Measurements from ENCODE around the gene P4HA2. TPM values are rescaled to one million over a fixed set of nuclear protein-coding genes. Genes with fewer than 3 reads are reported as not detected.
A peak's percentile ranks its signal among the peaks of the same experiment; 100 is the strongest.

P4HA2 gene
- total RNA-seq, 2 experiments from 2014 or later, result 6.1 to 8.9 TPM

DNA sequence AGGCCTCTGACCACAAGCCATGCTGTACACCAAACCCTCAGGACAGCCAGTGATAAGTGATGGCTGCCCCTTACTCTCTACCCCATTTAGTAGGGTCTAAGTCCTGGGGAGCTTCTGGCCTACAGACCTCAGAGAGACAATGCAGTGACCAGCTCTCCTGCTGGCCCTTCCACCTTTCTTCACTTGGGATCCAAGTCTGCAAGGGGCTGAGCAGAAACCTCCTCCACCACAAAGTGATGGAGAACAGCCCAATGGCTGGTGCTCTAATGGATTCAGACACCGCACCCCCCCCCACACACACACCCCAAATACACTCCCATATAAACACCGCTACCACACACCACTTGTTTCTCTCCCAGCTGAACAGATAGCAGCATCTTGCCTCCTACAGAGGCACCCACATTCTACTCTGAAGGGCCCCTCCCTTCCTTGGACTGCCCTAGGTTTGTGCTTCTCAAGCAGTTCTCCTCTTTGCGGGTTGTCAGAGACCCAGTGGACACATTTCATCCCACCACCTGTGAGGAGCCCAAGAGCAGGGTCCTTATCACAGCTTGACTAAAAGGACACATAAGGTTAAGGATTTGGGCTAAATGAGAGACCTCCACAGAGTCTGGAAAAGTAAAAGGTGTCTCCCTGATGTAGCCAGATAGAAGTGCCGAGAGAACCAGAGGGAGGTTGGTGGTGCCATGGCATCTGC, 28.6 kb upstream of the P4HA2 start:
- H3K4me3 Mint-ChIP-seq, result no peak overlapping the region
- peaks cover 6% of the 10 kb centered on the region for H3K27me3 Mint-ChIP-seq
- H3K36me3 Mint-ChIP-seq (ENCODE audit: low read depth), result no peaks in the 10 kb centered on the region
- no peak overlapping the region for H3K27ac Mint-ChIP-seq
- ATAC-seq, result no peak
- CTCF ChIA-PET, result interaction anchor here (0.6 to 7.9 kb wide), 2 partner anchors 18 to 348 kb away, joined by 3 to 48 read pairs; no protein-coding TSS in a partner anchor
- intact Hi-C loops (cut with DNase I, micrococcal nuclease), result no loop called here
- POLR2A ChIA-PET, result no interaction called here
- peaks cover 12% of the 10 kb centered on the region for H3K4me1 Mint-ChIP-seq
- peak; percentile 1 for DNase-seq
- no peaks in the 10 kb centered on the region for H3K9me3 Mint-ChIP-seq (ENCODE audit: low read depth)

DNA sequence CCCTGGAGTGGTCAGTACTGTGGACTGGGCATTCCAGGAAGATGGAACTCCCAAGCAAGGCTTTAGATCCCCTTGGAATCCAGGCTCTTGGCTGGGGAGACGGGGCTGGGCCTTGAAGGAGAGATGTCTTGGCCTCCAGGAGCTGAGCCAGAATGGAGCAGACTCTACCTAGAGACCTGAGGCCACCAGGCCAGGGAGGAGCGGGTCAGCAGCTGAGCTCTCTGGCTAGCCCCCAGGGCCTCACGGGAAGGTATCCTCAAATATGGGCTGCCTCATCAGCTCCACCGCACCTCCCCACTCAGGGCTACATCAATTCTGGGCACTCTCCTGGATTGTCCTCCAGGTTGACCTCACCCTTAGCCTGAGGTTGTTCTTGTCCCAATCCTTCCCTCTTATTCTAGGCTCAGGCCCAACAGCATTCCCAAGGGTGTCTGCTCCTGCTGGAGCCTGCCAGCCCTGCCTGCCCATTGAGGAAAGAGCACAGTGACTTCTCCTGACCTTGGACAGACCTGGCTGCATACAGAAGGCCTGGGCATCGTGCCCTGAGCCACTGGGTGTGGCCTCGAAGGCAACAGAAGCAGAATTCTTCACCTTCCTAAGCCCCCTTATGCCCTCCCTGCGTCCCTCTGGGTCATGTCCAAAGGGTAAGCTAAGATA, 26.8 kb upstream of the P4HA2 start:
- intact Hi-C loops (cut with DNase I, micrococcal nuclease), result no loop called here
- ChIA-PET CTCF (interaction anchor here (7.9 kb wide), 1 partner anchor 16 kb away, joined by 48 read pairs; no protein-coding TSS in a partner anchor), POLR2A (no interaction called here)
- no peak overlapping the region for H3K4me3 Mint-ChIP-seq
- no peaks in the 10 kb centered on the region for H3K9me3 Mint-ChIP-seq (ENCODE audit: low read depth)
- H3K27ac Mint-ChIP-seq, result no peak overlapping the region
- ATAC-seq, result no peak
- peaks cover 6% of the 10 kb centered on the region for H3K27me3 Mint-ChIP-seq
- no peaks in the 10 kb centered on the region for H3K4me1 Mint-ChIP-seq
- peak; percentile 1 for DNase-seq
- H3K36me3 Mint-ChIP-seq (ENCODE audit: low read depth), result no peaks in the 10 kb centered on the region

DNA sequence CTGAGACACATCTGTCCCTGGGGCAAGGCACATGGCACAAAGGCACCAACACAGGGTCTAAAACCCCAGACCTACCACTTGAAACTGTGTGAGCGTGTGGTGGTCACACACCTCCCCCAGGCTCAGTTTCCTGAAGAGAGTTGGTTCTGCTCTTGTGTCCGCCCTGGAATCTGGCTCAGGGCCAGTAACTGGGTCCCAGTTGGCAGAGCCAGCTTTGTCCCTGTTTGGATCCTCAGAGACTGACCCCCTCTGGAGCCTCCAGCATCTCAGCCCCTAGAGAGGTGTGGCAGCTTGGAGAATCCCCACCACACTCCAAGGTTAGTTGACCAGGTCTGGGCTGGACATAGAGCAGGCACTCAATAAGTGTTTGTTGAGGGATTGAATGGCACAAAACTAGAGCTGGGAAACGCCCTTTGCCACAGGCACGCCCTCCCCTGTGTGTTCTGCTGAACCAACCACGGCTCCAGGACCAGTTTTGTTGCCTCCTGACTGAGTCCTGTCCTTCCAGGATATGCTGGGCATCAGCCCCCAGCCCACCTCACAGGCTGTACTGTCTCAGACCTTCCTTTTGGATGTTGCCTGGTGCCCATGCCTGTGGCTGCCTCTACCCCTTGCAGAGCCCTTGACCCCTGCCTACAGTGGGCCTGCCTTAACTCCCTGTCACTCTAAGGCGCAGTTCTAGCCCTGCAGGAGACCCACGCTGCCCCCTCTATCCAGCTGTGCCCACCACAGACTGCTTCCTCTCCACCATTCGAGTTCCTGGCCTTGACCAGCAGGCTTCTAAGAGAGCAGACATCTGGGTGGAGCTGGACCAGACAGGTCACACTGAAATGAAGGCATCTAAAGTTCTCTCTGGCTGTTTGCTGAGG, 26.0 kb upstream of the P4HA2 start:
- CTCF ChIA-PET, result interaction anchor here (0.9 to 7.9 kb wide), 2 partner anchors 10 to 15 kb away, joined by 3 to 48 read pairs; no protein-coding TSS in a partner anchor
- POLR2A ChIA-PET, result interaction anchor here (0.6 kb wide), 1 partner anchor 25 kb away, joined by 3 read pairs; no protein-coding TSS in a partner anchor
- no peak for ATAC-seq
- Mint-ChIP-seq H3K27me3 (peaks cover 6% of the 10 kb centered on the region), H3K4me1 (no peaks in the 10 kb centered on the region), H3K9me3 (ENCODE audit: low read depth) (no peaks in the 10 kb centered on the region), H3K36me3 (ENCODE audit: low read depth) (no peaks in the 10 kb centered on the region), H3K27ac (no peak overlapping the region), H3K4me3 (no peak overlapping the region)
- intact Hi-C loops (cut with DNase I, micrococcal nuclease), result no loop called here
- peak; percentile 3 for DNase-seq

DNA sequence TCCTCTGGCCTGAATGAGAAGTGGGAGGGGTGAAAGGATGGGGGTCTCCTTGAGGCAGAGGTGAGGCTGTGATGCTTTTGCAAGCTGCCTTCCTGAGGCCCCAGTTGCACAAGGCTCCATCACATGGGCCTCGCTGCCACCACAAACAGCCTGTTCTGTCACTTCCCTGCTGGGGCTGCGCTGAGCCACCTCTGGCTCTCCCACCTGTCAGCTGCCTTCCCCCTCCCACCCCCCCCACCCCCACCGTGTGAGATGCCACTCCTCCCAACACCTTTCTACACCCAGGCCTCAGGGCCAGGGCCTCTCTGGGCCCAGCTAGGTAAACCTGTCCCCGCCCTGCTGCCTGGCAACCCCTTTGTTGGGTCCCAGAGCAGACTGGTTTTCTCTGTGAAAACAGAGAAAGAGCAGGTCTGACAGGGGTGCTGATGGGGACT, 25.4 kb upstream of the P4HA2 start:
- intact Hi-C loops (cut with DNase I, micrococcal nuclease), result no loop called here
- H3K4me1 Mint-ChIP-seq, result no peaks in the 10 kb centered on the region
- H3K36me3 Mint-ChIP-seq (ENCODE audit: low read depth), result no peaks in the 10 kb centered on the region
- peaks cover 6% of the 10 kb centered on the region for H3K27me3 Mint-ChIP-seq
- peak; percentile 2 for DNase-seq
- POLR2A ChIA-PET, result no interaction called here
- ATAC-seq, result no peak
- no peak overlapping the region for H3K4me3 Mint-ChIP-seq
- H3K27ac Mint-ChIP-seq, result no peak overlapping the region
- no peaks in the 10 kb centered on the region for H3K9me3 Mint-ChIP-seq (ENCODE audit: low read depth)
- CTCF ChIA-PET, result interaction anchor here (0.9 to 7.9 kb wide), 2 partner anchors 11 to 15 kb away, joined by 3 to 48 read pairs; no protein-coding TSS in a partner anchor

DNA sequence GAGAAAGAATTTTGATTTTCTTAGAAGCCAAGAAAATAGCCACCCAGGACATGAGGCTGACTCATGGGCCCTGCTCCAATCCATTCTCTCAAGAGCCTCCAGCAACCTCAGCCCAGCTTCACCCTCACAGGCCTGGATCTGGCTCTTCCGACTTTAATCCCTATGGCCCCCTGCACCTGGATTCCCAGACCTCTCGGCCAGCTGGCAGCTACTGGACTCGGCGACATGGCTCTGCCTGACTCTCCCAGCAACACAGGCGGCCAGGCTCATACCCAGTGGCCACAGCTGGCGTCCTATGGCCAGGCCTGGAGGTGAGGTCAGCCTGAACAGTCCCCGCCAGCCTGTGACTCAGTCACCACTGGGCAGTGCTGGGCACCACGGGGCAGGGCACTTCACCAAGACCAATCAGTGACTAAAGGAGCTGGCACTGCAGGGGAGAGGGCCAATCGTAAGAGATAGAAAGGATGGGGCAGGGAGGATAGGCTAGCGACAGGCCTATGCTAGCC, 23.6 kb upstream of the P4HA2 start:
- Mint-ChIP-seq H3K4me3 (no peak overlapping the region), H3K4me1 (no peaks in the 10 kb centered on the region), H3K27me3 (peaks cover 2% of the 10 kb centered on the region), H3K36me3 (ENCODE audit: low read depth) (no peaks in the 10 kb centered on the region), H3K27ac (no peak overlapping the region), H3K9me3 (ENCODE audit: low read depth) (peaks cover 4% of the 10 kb centered on the region)
- ATAC-seq, result no peak
- DNase-seq, result peak; percentile 1
- CTCF ChIA-PET, result interaction anchor here (0.7 to 7.9 kb wide), 4 partner anchors 13 to 61 kb away, joined by 3 to 48 read pairs (median 3); no protein-coding TSS in a partner anchor
- intact Hi-C loops (cut with DNase I, micrococcal nuclease), result no loop called here
- POLR2A ChIA-PET, result no interaction called here

DNA sequence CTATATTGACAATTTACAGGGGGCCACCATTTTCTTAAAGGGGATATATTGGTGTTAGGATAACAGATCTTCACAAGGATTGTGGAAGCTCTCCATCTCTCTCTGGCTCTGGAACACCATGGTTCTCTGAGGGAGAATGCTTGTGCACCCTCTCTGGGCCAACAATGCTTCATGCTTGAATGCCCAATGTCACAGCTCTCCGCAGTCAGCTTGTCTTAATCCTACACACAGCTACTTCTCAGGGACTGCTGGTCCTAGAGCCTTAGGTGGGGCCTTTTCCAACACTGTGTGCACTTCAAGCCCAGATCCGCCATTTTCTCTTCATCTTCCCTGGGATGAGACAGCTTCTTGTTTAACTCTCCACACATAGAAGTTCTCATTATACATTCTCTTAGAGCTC, 22.9 kb upstream of the P4HA2 start:
- CTCF ChIA-PET, result interaction anchor here (0.8 to 7.9 kb wide), 4 partner anchors 12 to 60 kb away, joined by 3 to 48 read pairs (median 3); no protein-coding TSS in a partner anchor
- peaks cover 8% of the 10 kb centered on the region for H3K9me3 Mint-ChIP-seq (ENCODE audit: low read depth)

DNA sequence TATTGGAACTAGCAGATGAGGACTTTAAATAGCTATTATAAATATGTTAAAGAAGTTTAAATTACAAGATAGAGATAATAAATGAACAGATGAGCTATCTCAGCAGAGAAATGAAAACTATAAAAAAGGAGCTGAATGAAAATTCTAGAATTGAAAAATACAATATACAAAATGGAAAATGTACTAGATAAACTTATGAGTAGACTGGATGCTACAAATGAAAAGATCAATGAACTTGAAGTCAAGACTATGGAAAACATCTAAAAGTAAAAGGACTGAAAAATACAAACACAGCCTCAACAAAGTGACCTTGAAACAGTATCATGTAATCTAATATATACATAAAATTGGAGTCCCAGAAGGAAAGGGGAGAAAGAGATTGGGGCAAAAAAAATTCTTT, 19.2 kb upstream of the P4HA2 start:
- ATAC-seq (no peak), DNase-seq (no peak)
- Mint-ChIP-seq H3K27me3 (peaks cover 16% of the 10 kb centered on the region), H3K4me1 (no peaks in the 10 kb centered on the region), H3K36me3 (ENCODE audit: low read depth) (peaks cover 5% of the 10 kb centered on the region), H3K4me3 (no peak overlapping the region), H3K9me3 (ENCODE audit: low read depth) (peaks cover 22% of the 10 kb centered on the region), H3K27ac (no peak overlapping the region)
- ChIA-PET CTCF (interaction anchor here (0.9 to 1.2 kb wide), 2 partner anchors 9 to 26 kb away, joined by 3 to 6 read pairs; no protein-coding TSS in a partner anchor), POLR2A (no interaction called here)
- intact Hi-C loops (cut with DNase I, micrococcal nuclease), result no loop called here

More for the DNA sequence above, 22.9 kb upstream of the P4HA2 start:
- Mint-ChIP-seq H3K27ac (no peak overlapping the region), H3K4me1 (no peaks in the 10 kb centered on the region), H3K4me3 (no peak overlapping the region), H3K36me3 (ENCODE audit: low read depth) (no peaks in the 10 kb centered on the region), H3K27me3 (peaks cover 3% of the 10 kb centered on the region)
- POLR2A ChIA-PET, result interaction anchor here (1.1 kb wide), 1 partner anchor 10 kb away, joined by 3 read pairs; no protein-coding TSS in a partner anchor
- intact Hi-C loops (cut with DNase I, micrococcal nuclease), result no loop called here
- DNase-seq, result peak; percentile 1
- no peak for ATAC-seq

DNA sequence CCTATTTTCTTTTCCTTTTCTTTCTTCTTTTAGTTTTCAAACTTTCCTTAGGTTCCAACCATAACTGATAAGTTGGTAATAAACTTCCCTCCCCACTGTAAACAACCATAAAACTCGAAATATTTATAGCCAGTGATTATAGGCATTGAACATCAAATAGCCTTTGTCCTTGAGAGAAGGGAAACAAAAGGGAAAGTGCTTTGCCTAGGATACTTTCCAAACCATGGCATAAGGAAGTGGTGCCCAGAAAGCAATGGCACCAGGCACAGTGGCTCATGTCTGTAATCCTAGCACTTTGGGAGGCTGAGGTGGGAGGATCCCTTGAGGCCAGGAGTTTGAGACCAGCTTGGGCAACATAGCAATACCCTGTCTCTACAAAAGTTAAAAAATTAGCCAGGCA, 17.9 kb upstream of the P4HA2 start:
- peaks cover 24% of the 10 kb centered on the region for H3K9me3 Mint-ChIP-seq (ENCODE audit: low read depth)
- no peak overlapping the region for H3K27ac Mint-ChIP-seq
- no peak overlapping the region for H3K4me3 Mint-ChIP-seq
- peaks cover 16% of the 10 kb centered on the region for H3K27me3 Mint-ChIP-seq
- POLR2A ChIA-PET, result no interaction called here
- CTCF ChIA-PET, result interaction anchor here (0.9 to 1.0 kb wide), 3 partner anchors 18 to 55 kb away, joined by 3 to 4 read pairs (median 3); partner anchors contain the start of gene P4HA2
- peaks cover 5% of the 10 kb centered on the region for H3K36me3 Mint-ChIP-seq (ENCODE audit: low read depth)
- DNase-seq (no peak), ATAC-seq (no peak)
- H3K4me1 Mint-ChIP-seq, result no peaks in the 10 kb centered on the region
- intact Hi-C loops (cut with DNase I, micrococcal nuclease), result no loop called here

DNA sequence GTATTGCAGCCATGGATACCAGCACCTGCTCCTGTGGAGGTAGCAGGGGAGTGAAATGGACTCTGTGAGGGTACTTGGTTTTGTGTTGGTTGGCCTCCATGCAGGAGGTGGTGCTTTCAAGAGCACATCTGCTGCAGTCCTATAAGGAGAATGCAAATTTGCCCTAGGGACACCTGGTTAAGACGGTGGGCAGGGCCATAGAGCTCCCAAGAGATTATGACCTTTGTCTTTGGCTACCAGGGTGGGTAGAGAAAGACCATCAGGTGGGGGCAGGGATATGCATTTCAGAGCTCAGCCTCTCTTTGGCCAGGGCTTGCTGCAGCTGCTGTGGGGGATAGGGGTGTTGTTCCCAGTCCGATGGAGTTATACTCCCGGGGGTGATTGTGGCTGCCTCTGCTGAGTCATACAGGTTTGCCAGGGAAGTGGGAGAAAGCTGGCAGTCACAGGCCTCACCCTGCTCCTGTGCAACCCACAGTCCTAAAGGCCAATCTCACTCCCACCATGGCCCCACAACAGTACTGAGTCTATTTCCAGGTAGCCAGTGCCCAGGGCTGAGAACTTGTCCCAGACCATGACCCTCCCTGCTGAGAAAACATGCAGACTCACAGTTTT, 15.8 kb upstream of the P4HA2 start:
- Mint-ChIP-seq H3K4me1 (no peaks in the 10 kb centered on the region), H3K27ac (no peak overlapping the region), H3K27me3 (peaks cover 16% of the 10 kb centered on the region), H3K9me3 (ENCODE audit: low read depth) (peaks cover 24% of the 10 kb centered on the region), H3K36me3 (ENCODE audit: low read depth) (peaks cover 5% of the 10 kb centered on the region), H3K4me3 (no peak overlapping the region)
- POLR2A ChIA-PET, result no interaction called here
- CTCF ChIA-PET, result interaction anchor here (0.6 to 1.1 kb wide), 3 partner anchors 10 to 174 kb away, joined by 3 read pairs; no protein-coding TSS in a partner anchor
- ATAC-seq (no peak), DNase-seq (no peak)
- intact Hi-C loops (cut with DNase I, micrococcal nuclease), result no loop called here

DNA sequence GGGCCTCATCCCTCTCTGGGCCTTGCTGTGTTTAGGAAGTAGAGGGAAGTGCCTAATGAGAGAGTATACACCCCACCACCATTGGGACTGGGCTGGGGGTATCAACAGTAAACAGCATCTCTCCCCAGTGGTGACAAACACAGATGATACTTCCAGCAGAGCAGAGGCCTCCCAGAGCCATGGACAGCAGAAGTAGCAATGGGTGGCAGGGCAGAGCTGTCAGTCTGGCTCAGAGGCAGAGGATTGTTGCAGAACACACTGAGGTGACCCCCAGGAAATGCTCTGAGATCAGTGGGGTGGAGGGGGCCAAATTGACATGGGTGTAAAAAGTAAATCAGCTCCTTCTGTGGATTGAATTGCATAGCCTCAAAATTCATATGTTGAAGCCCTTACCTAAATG, 12.1 kb upstream of the P4HA2 start:
- intact Hi-C loops (cut with DNase I, micrococcal nuclease), result loop anchor here (2.0 kb wide), 2 partner anchors 129 to 175 kb away; partner anchors contain the start of gene SLC22A5 (in 1 of the 2)
- Mint-ChIP-seq H3K9me3 (ENCODE audit: low read depth) (peaks cover 14% of the 10 kb centered on the region), H3K27ac (no peak overlapping the region), H3K36me3 (ENCODE audit: low read depth) (peaks cover 5% of the 10 kb centered on the region), H3K4me3 (no peak overlapping the region), H3K27me3 (peaks cover 11% of the 10 kb centered on the region), H3K4me1 (no peaks in the 10 kb centered on the region)
- POLR2A ChIA-PET, result no interaction called here
- ATAC-seq (no peak), DNase-seq (no peak)
- CTCF ChIA-PET, result interaction anchor here (0.9 to 4.1 kb wide), 5 partner anchors 8 to 174 kb away, joined by 3 to 48 read pairs (median 4); partner anchors contain the start of gene P4HA2
